Coronary artery (tissue), 2 donors: ENCODE data around the gene SYNPO.

Experiments
- DNase-seq: peaks from one replicate; pipeline ENCODE4 v3.0.0-alpha.2; 2017; ENCODE audit warnings: low spot score
- H3K27ac ChIP-seq, 2 donors: fragments of 200-600 bp; sonication (generic); one replicate each; pipeline ENCODE4 v1.5.1; 2016 to 2019
- H3K4me3 ChIP-seq: fragments of 200-600 bp; sonication (generic); 2 replicates; pipeline ENCODE4 v1.5.1; 2016; ENCODE audit warnings: mild to moderate bottlenecking, moderate library complexity
- CTCF ChIP-seq: fragments of 200-600 bp; sonication (generic); IDR thresholded peaks from one replicate; pipeline ENCODE4 v1.5.1; 2019; ENCODE audit warnings: antibody characterized with exemption

SYNPO gene

GRCh38 chr5:150662731-150663516, 22.5 kb downstream of the SYNPO start:
- DNase-seq, result peak; percentile 52
- no peak for TF ChIP-seq CTCF
- Histone ChIP-seq H3K4me3 (no peak overlapping the region), H3K27ac (no peak overlapping the region)

- DNase-seq, result no peak
- no peak for TF ChIP-seq CTCF
- no peak overlapping the region for H3K27ac ChIP-seq
- no peak overlapping the region for H3K4me3 ChIP-seq
Measured at GRCh38 chr5:150663936-150664335, 23.5 kb downstream of the SYNPO start.

GRCh38 chr5:150665044-150665443, 24.6 kb downstream of the SYNPO start:
- H3K27ac ChIP-seq, result no peak overlapping the region
- no peak for TF ChIP-seq CTCF
- no peak for DNase-seq
- H3K4me3 ChIP-seq, result no peak overlapping the region

- H3K4me3 ChIP-seq, result no peak overlapping the region
- no peak for DNase-seq
- no peak for TF ChIP-seq CTCF
- no peak overlapping the region for H3K27ac ChIP-seq
Measured at GRCh38 chr5:150670275-150670947, 30.0 kb downstream of the SYNPO start.

GRCh38 chr5:150670948-150671310, 30.5 kb downstream of the SYNPO start:
- H3K27ac ChIP-seq, result peak overlapping the region in 1 of 2 donors; percentile 78
- H3K4me3 ChIP-seq, result peak overlapping the region; percentile 85
- no peak for DNase-seq
- no peak for TF ChIP-seq CTCF

- DNase-seq, result no peak
- no peak for TF ChIP-seq CTCF
- H3K4me3 ChIP-seq, result peak overlapping the region; percentile 85
- peak overlapping the region; percentile 56 to 78 for H3K27ac ChIP-seq
Measured at GRCh38 chr5:150671509-150672236, 31.2 kb downstream of the SYNPO start.
